Upper lobe of left lung (tissue), 6 donors: ENCODE results near the gene EYA2. TPM values are rescaled to one million over a fixed set of nuclear protein-coding genes. Genes with fewer than 3 reads are reported as not detected.
"Not testable (repeated sequence)": the region's sequence is repeated elsewhere in the genome, so short reads cannot be mapped to it uniquely, and the experiment has no call there.

Source experiments
- ATAC-seq, 2 donors: fragments of 200-7000 bp; cut with Tn5 transposase; one replicate each; pipeline ENCODE4 v1.9.1; 2022; ENCODE audit warnings: mild to moderate bottlenecking in 2 of 2, moderate library complexity in 2 of 2; ENCODE audit not compliant: low FRiP score in 2 of 2
- DNase-seq, 2 donors: peaks; one replicate each; pipeline ENCODE4 v3.0.0-alpha.2; 2019 to 2020
- H3K27ac ChIP-seq, 4 donors: fragments of 200-600 bp; sonication (generic); one replicate each; pipeline ENCODE4 v1.5.1; 2016 to 2019
- H3K27me3 ChIP-seq, 4 donors: fragments of 200-600 bp; sonication (generic); one replicate each; pipeline ENCODE4 v1.5.1; 2017 to 2019
- H3K36me3 ChIP-seq, 4 donors: fragments of 200-600 bp; sonication (generic); one replicate each; pipeline ENCODE4 v1.5.1; 2016 to 2019
- H3K4me1 ChIP-seq, 4 donors: fragments of 200-600 bp; sonication (generic); one replicate each; pipeline ENCODE4 v1.5.1; 2018 to 2019
- H3K4me3 ChIP-seq, 4 donors: fragments of 200-600 bp; sonication (generic); one replicate each; pipeline ENCODE4 v1.5.1; 2017 to 2019; ENCODE audit warnings: mild to moderate bottlenecking in 2 of 4, moderate library complexity in 1 of 4
- H3K9me3 ChIP-seq, 4 donors: fragments of 200-600 bp; sonication (generic); one replicate each; pipeline ENCODE4 v1.5.1; 2018 to 2019
- CTCF ChIP-seq, 6 experiments: fragments of 450-650 bp in 4 of 6; fragments of 200-600 bp in 2 of 6; sonication (generic) in 2 of 6; IDR thresholded peaks; one replicate each; pipeline ENCODE4 v1.5.1; 2016 to 2019; ENCODE audit warnings: antibody characterized with exemption in 6 of 6
- EP300 ChIP-seq, 4 donors: sonication (generic); formaldehyde crosslinking; IDR thresholded peaks; one replicate each; pipeline ENCODE4 v1.5.1; 2017; ENCODE audit warnings: antibody characterized with exemption in 4 of 4, control low read depth in 2 of 4
- POLR2A ChIP-seq, 4 donors: fragments of 450-650 bp; IDR thresholded peaks; one replicate each; pipeline ENCODE4 v1.5.1; 2016 to 2017; ENCODE audit warnings: antibody characterized with exemption in 4 of 4, mild to moderate bottlenecking in 2 of 4
- POLR2AphosphoS5 ChIP-seq, 2 donors: sonication (generic); formaldehyde crosslinking; IDR thresholded peaks; one replicate each; pipeline ENCODE4 v1.5.1; 2017; ENCODE audit warnings: antibody characterized with exemption in 2 of 2
- WGBS, 2 donors: methylation state at CpG; one replicate each; pipeline ENCODE4 v1.1.5; 2017 to 2018; 5-methylcytosine and 5-hydroxymethylcytosine counted together
- total RNA-seq, 6 donors: library from RNA; depleted of rRNA in 4 of 6; stranded (reverse); fragments of >200 nt in 4 of 6; gene quantifications; one replicate each; pipeline versions ENCODE4 v1.1.0 to v1.2.1, GENCODE V29; 2016 to 2021
- donor health status: DM: no; HTN: no; CAD: no; lungs with moderate emphysema.
- donor health status: DM: no; HTN: yes; CAD: no; lungs with severe emphysema.

The EYA2 gene
- total RNA-seq, 6 donors from 2014 or later, result 0.66 to 9.4 (median 3.0) TPM

GRCh38 chr20:47174456-47175243, 280.0 kb downstream of the EYA2 start:
- peaks cover 0 to 12% (median 0%) of the 10 kb centered on the region in 4 donors for H3K4me1 ChIP-seq
- WGBS, 2 donors, result 72 to 81% methylated on average over 18 to 21 of the region's 21 CpGs
- no peak for ATAC-seq
- H3K27ac ChIP-seq, result no peak overlapping the region
- no peak for DNase-seq
- no peaks in the 10 kb centered on the region for H3K27me3 ChIP-seq
- TF ChIP-seq EP300 (IDR thresholded peaks at IDR 0.05) (no peak), POLR2AphosphoS5 (IDR thresholded peaks at IDR 0.05) (no peak), CTCF (IDR thresholded peaks at IDR 0.05) (no peak), POLR2A (IDR thresholded peaks at IDR 0.05) (no peak)
- H3K9me3 ChIP-seq, result no peaks in the 10 kb centered on the region
- no peak overlapping the region for H3K4me3 ChIP-seq
- no peaks in the 10 kb centered on the region for H3K36me3 ChIP-seq

GRCh38 chr20:47175493-47175892, 280.9 kb downstream of the EYA2 start:
- peaks cover 0 to 12% (median 0%) of the 10 kb centered on the region in 4 donors for H3K4me1 ChIP-seq
- no peaks in the 10 kb centered on the region for H3K36me3 ChIP-seq
- no peak overlapping the region for H3K27ac ChIP-seq
- ATAC-seq, result no peak
- no peak overlapping the region for H3K4me3 ChIP-seq
- TF ChIP-seq POLR2A (IDR thresholded peaks at IDR 0.05) (no peak), POLR2AphosphoS5 (IDR thresholded peaks at IDR 0.05) (no peak), CTCF (IDR thresholded peaks at IDR 0.05) (no peak), EP300 (IDR thresholded peaks at IDR 0.05) (no peak)
- no peaks in the 10 kb centered on the region for H3K27me3 ChIP-seq
- H3K9me3 ChIP-seq, result no peaks in the 10 kb centered on the region
- peak in 1 of 2 donors; percentile 66 for DNase-seq
- WGBS, 2 donors, result 13 to 18% methylated on average over 6 of the region's 6 CpGs

- DNase-seq, H3K27ac ChIP-seq, H3K9me3 ChIP-seq, ATAC-seq, H3K27me3 ChIP-seq, H3K4me3 ChIP-seq, H3K36me3 ChIP-seq: not testable (repeated sequence)
- 82 to 84% methylated on average over 5 of the region's 5 CpGs for WGBS, 2 donors
- H3K4me1 ChIP-seq, result peaks cover 0 to 12% (median 0%) of the 10 kb centered on the region in 4 donors
Measured at GRCh38 chr20:47176217-47176616, 281.6 kb downstream of the EYA2 start.

- Histone ChIP-seq H3K36me3 (no peaks in the 10 kb centered on the region), H3K27ac (no peak overlapping the region), H3K4me3 (no peak overlapping the region), H3K9me3 (no peaks in the 10 kb centered on the region), H3K4me1 (peaks cover 0 to 12% (median 0%) of the 10 kb centered on the region in 4 donors), H3K27me3 (no peaks in the 10 kb centered on the region)
- DNase-seq (no peak), ATAC-seq (no peak)
- 79 to 81% methylated on average over 3 of the region's 3 CpGs for WGBS, 2 donors
- TF ChIP-seq CTCF (IDR thresholded peaks at IDR 0.05) (no peak), POLR2AphosphoS5 (IDR thresholded peaks at IDR 0.05) (no peak)
Measured at GRCh38 chr20:47178277-47178676, 283.6 kb downstream of the EYA2 start.

GRCh38 chr20:47178851-47179250, 284.2 kb downstream of the EYA2 start:
- H3K9me3 ChIP-seq, result no peaks in the 10 kb centered on the region
- WGBS, 2 donors, result 81 to 82% methylated on average over 1 of the region's 1 CpG
- H3K27ac ChIP-seq, result no peak overlapping the region
- no peaks in the 10 kb centered on the region for H3K36me3 ChIP-seq
- TF ChIP-seq POLR2AphosphoS5 (IDR thresholded peaks at IDR 0.05) (no peak), POLR2A (IDR thresholded peaks at IDR 0.05) (no peak), CTCF (IDR thresholded peaks at IDR 0.05) (no peak), EP300 (IDR thresholded peaks at IDR 0.05) (no peak)
- ATAC-seq (no peak), DNase-seq (no peak)
- H3K27me3 ChIP-seq, result no peaks in the 10 kb centered on the region
- no peak overlapping the region for H3K4me3 ChIP-seq
- peaks cover 0 to 12% (median 0%) of the 10 kb centered on the region in 4 donors for H3K4me1 ChIP-seq
